Activated naive CD4-positive, alpha-beta T cell treated with anti-CD3 and anti-CD28 coated beads, Interleukin-2, amount 50 U/mL, for 72 hours (primary cell): ENCODE measurements around the gene MAGED2. TPM values are rescaled to one million over a fixed set of nuclear protein-coding genes. Genes with fewer than 3 reads are reported as not detected.

Experiments
- ATAC-seq, 2 donors: fragments of 150-1000 bp; cut with Tn5 transposase; 2 replicates each; pipeline ENCODE4 v1.10.0; 2021; ENCODE audit warnings: mild to moderate bottlenecking in 2 of 2, moderate library complexity in 2 of 2
- DNase-seq, 2 donors: peaks; one replicate each; pipeline ENCODE4 v3.0.0; 2021 to 2022; ENCODE audit warnings: low spot score in 2 of 2
- H3K27ac Mint-ChIP-seq, 2 donors: one replicate each; pipeline ENCODE4 v1.8.0; 2022; ENCODE audit warnings: mild to moderate bottlenecking in 2 of 2, mixed read lengths in 2 of 2
- H3K36me3 Mint-ChIP-seq, 2 donors: one replicate each; pipeline ENCODE4 v1.8.0; 2022; ENCODE audit warnings: mixed read lengths in 2 of 2
- H3K9me3 Mint-ChIP-seq, 2 donors: one replicate each; pipeline ENCODE4 v1.8.0; 2022; ENCODE audit warnings: mixed read lengths in 2 of 2
- total RNA-seq, 2 donors: library from RNA; stranded (reverse); gene quantifications; one replicate each; pipeline ENCODE4 v1.2.3, GENCODE V29; 2022

The MAGED2 gene
- total RNA-seq, 2 donors from 2014 or later = 35.2 to 43.5 TPM

DNA sequence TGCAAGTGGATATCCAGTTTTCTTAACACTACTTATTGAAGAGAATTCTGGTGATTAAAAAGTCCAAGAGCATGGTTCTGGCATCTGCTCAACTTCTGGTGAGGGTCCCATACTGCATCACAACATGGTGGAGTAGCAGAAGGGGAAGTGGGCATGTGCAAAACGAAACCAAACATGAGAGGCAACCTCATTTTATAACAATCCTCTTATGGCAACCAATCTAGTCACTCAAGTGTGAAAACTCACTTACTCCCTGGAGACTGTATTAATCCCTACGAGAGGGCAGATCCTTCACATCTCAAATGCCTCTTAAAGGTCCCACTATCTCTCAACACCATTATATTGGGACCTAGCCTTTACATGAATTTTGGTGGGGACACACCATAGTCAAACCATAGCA is 57.7 kb downstream of the MAGED2 start:
- H3K9me3 Mint-ChIP-seq = peaks cover 2 to 9% of the 10 kb centered on the region in 2 donors
- ATAC-seq (no peak), DNase-seq (no peak)
- no peak overlapping the region for H3K27ac Mint-ChIP-seq
- H3K36me3 Mint-ChIP-seq = peaks cover 0 to 3% of the 10 kb centered on the region in 2 donors

Other genes with a start within 250 kb of the MAGED2 start
- not detected for gene ITIH6, start 9.5 kb upstream of the MAGED2 start, total RNA-seq
- gene TRO, start 113.1 kb downstream of the MAGED2 start, total RNA-seq = 1 to 10 TPM; 4.8 to 7.9 TPM
- under 1 TPM; 0.27 to 0.99 TPM for gene PFKFB1, start 186.4 kb downstream of the MAGED2 start, total RNA-seq
- gene APEX2, start 192.6 kb downstream of the MAGED2 start, total RNA-seq = 10 to 100 TPM; 34.6 to 40.0 TPM
- gene ALAS2, start 223.2 kb downstream of the MAGED2 start, total RNA-seq = not detected